ENCODE measurements around the gene PRKCD.

DNA sequence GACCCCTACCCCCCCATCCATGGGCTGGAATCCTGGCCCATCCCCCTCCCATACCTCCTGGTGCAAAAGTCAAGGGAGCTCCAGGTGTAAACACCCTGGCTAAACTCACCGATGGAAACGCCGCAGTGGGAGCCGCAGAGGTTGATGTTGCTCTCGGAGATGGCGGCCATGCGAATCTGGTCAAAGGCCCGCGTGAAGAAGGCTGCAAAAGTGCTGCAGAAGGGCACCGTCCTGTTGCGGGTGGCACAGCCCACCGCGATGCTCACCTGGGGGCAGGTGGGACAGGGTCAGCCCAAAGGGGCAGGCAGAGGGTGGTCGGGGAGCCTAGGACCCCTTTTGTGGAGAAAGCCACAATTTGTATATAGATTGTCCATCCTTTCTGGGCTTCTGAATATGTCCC lies 68.2 kb downstream of the PRKCD start:
- TF ChIP-seq, protein P1, sequence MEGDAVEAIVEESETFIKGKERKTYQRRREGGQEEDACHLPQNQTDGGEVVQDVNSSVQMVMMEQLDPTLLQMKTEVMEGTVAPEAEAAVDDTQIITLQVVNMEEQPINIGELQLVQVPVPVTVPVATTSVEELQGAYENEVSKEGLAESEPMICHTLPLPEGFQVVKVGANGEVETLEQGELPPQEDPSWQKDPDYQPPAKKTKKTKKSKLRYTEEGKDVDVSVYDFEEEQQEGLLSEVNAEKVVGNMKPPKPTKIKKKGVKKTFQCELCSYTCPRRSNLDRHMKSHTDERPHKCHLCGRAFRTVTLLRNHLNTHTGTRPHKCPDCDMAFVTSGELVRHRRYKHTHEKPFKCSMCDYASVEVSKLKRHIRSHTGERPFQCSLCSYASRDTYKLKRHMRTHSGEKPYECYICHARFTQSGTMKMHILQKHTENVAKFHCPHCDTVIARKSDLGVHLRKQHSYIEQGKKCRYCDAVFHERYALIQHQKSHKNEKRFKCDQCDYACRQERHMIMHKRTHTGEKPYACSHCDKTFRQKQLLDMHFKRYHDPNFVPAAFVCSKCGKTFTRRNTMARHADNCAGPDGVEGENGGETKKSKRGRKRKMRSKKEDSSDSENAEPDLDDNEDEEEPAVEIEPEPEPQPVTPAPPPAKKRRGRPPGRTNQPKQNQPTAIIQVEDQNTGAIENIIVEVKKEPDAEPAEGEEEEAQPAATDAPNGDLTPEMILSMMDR (IDR thresholded peaks at IDR 0.05), result no peak
- TF ChIP-seq POLR2A (IDR thresholded peaks at IDR 0.05), result no peak

All from lower leg skin (tissue), 3 donors.